ENCODE results near the gene RAD51AP2.

The RAD51AP2 gene

DNA sequence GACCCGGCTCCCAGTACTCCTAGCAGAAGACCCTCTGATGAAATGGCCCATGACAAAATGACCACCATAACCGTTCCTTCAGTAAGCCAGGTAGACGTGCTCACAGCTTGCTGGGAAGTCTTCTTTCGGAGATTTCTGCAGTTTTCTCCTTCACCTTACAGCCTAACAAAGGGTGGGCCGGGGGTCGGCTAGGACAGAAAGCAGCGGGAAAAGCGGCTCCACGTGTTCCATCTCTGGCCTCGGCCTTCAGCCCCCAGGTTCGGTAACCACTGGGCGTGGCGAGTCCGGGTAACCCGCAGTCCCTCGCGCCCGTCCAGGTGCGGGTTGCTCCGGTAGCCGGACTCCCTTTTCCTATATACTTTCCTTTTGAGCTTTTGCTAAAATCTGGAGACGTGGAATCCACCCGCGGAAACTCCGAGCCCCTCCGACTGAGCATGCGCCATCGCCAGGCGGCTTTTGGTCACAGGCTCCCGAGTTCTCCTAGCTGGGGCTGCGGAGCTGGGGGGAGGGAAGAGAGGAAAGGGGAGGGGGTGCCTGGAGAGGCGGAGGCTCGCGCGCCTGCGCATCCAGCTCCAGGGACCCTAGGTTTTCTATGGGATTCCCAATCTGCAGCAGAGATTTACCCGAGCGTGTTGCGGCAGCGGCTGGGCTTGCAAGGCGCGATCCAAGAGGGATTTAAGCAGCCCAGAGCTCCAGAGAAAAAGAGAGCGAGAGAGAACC lies 22.0 kb upstream of the RAD51AP2 start, which contains the start of gene VSNL1:
Gene VSNL1, plus strand, starts transcription at position 604 of the 720 bp plus-strand sequence. CDS start 51,379 bp downstream, outside the sequence.
- TF ChIP-seq, protein P1, sequence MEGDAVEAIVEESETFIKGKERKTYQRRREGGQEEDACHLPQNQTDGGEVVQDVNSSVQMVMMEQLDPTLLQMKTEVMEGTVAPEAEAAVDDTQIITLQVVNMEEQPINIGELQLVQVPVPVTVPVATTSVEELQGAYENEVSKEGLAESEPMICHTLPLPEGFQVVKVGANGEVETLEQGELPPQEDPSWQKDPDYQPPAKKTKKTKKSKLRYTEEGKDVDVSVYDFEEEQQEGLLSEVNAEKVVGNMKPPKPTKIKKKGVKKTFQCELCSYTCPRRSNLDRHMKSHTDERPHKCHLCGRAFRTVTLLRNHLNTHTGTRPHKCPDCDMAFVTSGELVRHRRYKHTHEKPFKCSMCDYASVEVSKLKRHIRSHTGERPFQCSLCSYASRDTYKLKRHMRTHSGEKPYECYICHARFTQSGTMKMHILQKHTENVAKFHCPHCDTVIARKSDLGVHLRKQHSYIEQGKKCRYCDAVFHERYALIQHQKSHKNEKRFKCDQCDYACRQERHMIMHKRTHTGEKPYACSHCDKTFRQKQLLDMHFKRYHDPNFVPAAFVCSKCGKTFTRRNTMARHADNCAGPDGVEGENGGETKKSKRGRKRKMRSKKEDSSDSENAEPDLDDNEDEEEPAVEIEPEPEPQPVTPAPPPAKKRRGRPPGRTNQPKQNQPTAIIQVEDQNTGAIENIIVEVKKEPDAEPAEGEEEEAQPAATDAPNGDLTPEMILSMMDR (IDR thresholded peaks at IDR 0.05; ENCODE audit: insufficient read depth, low read length, poor library complexity, severe bottlenecking), result no peak
- DNase-seq (ENCODE audit: extremely low read depth, insufficient read length), result peak; percentile 28
- peak within 1 kb of the TSS; percentile 44 for H3K4me3 ChIP-seq (replicated peaks; ENCODE audit: low read depth, low read length)

DNA sequence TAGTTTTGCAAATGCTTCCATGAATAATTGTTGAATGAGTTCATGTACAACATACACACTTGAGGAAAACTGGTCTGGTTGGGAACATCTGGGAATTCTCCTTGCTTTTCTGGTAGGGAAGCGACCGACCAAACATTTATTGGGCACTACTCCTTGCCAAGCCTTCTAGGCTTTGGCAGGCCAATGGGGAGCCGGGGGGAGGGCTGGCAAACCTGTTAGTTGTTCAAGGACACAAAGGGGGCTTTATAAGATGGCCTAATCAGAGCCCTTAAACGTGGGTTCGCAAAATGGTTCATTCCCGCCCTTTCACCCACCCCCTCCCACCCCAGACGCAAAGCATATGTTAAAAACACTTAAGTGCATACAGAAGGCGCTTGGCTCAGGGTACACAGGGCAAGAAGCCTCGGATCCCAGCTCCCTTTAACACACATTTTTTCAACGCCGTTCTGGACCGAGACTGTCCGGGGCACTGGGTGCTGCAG lies 21.4 kb upstream of the RAD51AP2 start:
- DNase-seq (ENCODE audit: extremely low read depth, insufficient read length), result peak; percentile 9
- Histone ChIP-seq H3K4me3 (replicated peaks; ENCODE audit: low read depth, low read length) (no peak overlapping the region), H3K36me3 (ENCODE audit: control insufficient read depth, insufficient read depth, low read length) (no peaks in the 10 kb centered on the region), H3K27me3 (replicated peaks; ENCODE audit: control insufficient read depth, insufficient read depth, low read length) (peaks cover 2% of the 10 kb centered on the region)
- TF ChIP-seq, protein P1 (IDR thresholded peaks at IDR 0.05; ENCODE audit: insufficient read depth, low read length, poor library complexity, severe bottlenecking), result no peak

More for the DNA sequence above, 22.0 kb upstream of the RAD51AP2 start, which contains the start of gene VSNL1:
- Histone ChIP-seq H3K27me3 (replicated peaks; ENCODE audit: control insufficient read depth, insufficient read depth, low read length) (peaks cover 2% of the 10 kb centered on the region), H3K36me3 (ENCODE audit: control insufficient read depth, insufficient read depth, low read length) (no peaks in the 10 kb centered on the region)

DNA sequence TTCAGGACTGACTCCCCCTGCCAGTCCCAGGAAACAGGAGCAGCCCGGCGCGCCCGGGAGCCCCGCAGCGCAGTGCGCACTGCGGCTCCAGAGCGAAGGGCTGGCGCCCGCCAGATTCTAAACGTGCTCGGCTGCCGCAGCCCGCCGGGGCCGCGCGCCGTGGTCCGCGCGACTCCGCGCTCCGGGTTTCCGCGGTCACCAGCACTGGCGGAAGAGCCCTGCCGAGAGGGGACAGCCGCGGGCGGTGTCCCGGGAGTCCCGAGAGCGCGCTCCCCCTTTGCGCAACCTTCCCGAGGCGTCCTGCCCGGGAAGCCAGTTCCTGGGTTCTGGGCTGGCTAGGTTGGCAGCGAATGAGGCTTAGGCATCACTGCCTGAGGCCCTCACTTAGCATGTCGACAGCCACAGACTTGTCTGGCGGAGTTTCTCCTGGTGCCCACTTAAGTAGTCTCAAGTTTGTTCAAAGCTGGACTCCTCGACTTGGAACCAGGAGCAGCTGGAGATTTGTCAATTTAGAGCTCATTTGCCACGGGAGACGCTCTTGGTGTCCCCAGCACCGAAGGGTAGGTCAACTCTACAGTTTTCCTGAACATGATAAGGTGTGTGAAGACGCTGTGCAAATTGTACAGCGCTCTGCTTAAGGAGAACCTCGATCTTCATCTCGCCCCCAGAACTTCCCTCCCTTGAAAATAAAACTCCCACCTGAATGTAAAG lies 20.8 kb upstream of the RAD51AP2 start:
- Histone ChIP-seq H3K36me3 (ENCODE audit: control insufficient read depth, insufficient read depth, low read length) (no peaks in the 10 kb centered on the region), H3K27me3 (replicated peaks; ENCODE audit: control insufficient read depth, insufficient read depth, low read length) (peaks cover 2% of the 10 kb centered on the region), H3K4me3 (replicated peaks; ENCODE audit: low read depth, low read length) (peak overlapping the region; percentile 46)
- TF ChIP-seq, protein P1 (IDR thresholded peaks at IDR 0.05; ENCODE audit: insufficient read depth, low read length, poor library complexity, severe bottlenecking), result no peak
- DNase-seq (ENCODE audit: extremely low read depth, insufficient read length), result peak; percentile 59

DNA sequence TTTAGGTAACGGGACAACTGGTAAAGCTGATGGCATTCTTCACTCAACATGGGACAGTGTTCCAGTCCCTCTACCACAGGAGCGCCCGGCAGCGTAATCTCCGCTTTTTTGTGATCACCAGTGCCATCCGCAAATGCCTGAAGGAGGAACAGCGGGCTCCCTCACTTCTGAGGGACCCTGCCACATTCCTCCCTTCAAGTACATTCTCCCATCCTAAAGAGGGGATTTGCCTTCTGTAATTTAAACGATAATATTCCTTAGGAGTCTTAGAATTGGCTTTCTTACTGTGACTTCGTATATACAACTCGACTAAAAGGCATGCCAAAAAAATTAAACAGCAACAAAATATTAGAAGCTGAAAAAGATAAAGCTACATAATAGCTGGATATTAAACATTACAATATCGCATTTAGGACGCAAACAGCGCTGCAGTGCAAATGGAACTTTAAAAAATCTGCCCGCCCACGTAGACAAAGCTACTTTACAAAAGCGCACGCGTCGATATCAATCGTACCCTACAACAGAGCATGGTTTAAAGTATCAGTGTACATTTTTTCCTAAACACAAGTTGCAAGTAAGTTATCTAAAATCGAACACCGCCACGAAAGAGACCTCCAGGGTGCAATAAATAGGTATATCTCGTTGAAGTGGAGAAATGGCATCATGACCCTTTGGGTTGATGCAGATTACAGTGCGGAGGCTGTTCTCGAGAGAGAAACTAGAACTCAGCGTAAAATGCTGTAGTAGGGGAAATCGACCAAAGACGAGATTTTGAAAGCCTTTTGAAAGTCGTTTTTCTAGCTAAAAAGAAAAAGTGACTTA lies 20.0 kb upstream of the RAD51AP2 start:
- Histone ChIP-seq H3K27me3 (replicated peaks; ENCODE audit: control insufficient read depth, insufficient read depth, low read length) (peaks cover 2% of the 10 kb centered on the region), H3K4me3 (replicated peaks; ENCODE audit: low read depth, low read length) (peak overlapping the region; percentile 46), H3K36me3 (ENCODE audit: control insufficient read depth, insufficient read depth, low read length) (no peaks in the 10 kb centered on the region)
- TF ChIP-seq, protein P1 (IDR thresholded peaks at IDR 0.05; ENCODE audit: insufficient read depth, low read length, poor library complexity, severe bottlenecking), result no peak
- no peak for DNase-seq (ENCODE audit: extremely low read depth, insufficient read length)

DNA sequence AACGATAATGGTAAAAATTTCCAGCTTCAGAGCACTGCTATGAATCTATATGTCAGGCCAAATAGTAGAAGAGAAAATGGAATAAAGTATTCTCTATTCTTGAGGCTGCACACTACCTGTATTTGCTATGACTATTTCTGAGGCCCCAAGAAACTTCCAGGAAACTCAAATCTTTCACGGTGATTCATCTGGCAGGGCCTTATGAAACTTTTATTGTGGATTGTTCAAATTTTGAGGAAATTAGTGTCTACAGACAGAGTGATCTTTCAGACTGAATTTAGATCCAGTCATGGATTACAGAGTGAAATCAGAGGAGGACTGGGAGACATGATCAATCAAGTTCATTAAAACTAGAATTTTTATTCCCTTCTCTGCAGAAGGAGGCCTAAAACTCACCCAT lies 18.2 kb upstream of the RAD51AP2 start:
- Histone ChIP-seq H3K36me3 (ENCODE audit: control insufficient read depth, insufficient read depth, low read length) (no peaks in the 10 kb centered on the region), H3K27me3 (replicated peaks; ENCODE audit: control insufficient read depth, insufficient read depth, low read length) (peaks cover 2% of the 10 kb centered on the region), H3K4me3 (replicated peaks; ENCODE audit: low read depth, low read length) (no peak overlapping the region)
- DNase-seq (ENCODE audit: extremely low read depth, insufficient read length), result no peak
- TF ChIP-seq, protein P1 (IDR thresholded peaks at IDR 0.05; ENCODE audit: insufficient read depth, low read length, poor library complexity, severe bottlenecking), result no peak
